K562 (cell line): ENCODE measurements around the gene CCSER1. TPM values are rescaled to one million over a fixed set of nuclear protein-coding genes. Genes with fewer than 3 reads are reported as not detected.

Experiments
- ATAC-seq: fragments of 200-7000 bp; cut with Tn5 transposase; 3 replicates; pipeline ENCODE4 v1.9.1; 2020; ENCODE audit warnings: moderate library complexity
- BruUV-seq: library from RNA; stranded (reverse); fragments of 400-500 nt; replicated peaks from 2 replicates; lab custom pipeline; 2021; lab: Mats Ljungman, UMichigan
- CTCF ChIA-PET: fragments of 300-600 bp; formaldehyde crosslinking; extraction: SDS; loops from one replicate; lab custom pipeline; 2021; ENCODE audit warnings: low intra/inter-chr PET ratio; lab: Yijun Ruan, JAX
- POLR2A ChIA-PET: fragments of 300-600, 350-650 bp; sonication (Branson Sonifier 250); formaldehyde crosslinking; extraction: SDS; loops from one replicate; lab custom pipeline; 2021; ENCODE audit warnings: antibody characterized with exemption, inconsistent platforms; lab: Yijun Ruan, JAX
- DNase-seq, 4 experiments: peaks; one replicate each; pipeline versions ENCODE4 v3.0.0 to v3.0.0-alpha.2; 2011 to 2018; ENCODE audit warnings: low spot score in 3 of 4, mixed read lengths in 3 of 4; ENCODE audit errors: extremely low read depth in 1 of 4
- FAIRE-seq: peaks from 2 replicates; lab custom pipeline; 2011; peaks lifted over from hg19 to GRCh38; lab: Jason Lieb, UNC
- H2AFZ ChIP-seq: 2 replicates; pipeline ENCODE4 v1.6.0; 2011; ENCODE audit warnings: low read depth, low read length, control low read depth, inconsistent platforms
- H3K27ac ChIP-seq: fragments of 200-600 bp; 3 replicates; pipeline ENCODE4 v1.8.0; 2011; ENCODE audit warnings: low read depth, mild to moderate bottlenecking, control low read depth, inconsistent platforms, low read length, moderate library complexity, mixed read lengths; ENCODE audit errors: extremely low read depth
- H3K27me3 ChIP-seq, 2 experiments: fragments of 300-600 bp in 1 of 2; 2 replicates in 1 of 2; 3 replicates in 1 of 2; pipeline versions ENCODE4 v1.6.0 to v1.8.0; 2011; ENCODE audit warnings: inconsistent platforms in 2 of 2, low read length in 2 of 2, mild to moderate bottlenecking in 1 of 2, mixed read lengths in 1 of 2, moderate library complexity in 1 of 2; ENCODE audit not compliant: control insufficient read depth in 2 of 2, insufficient read depth in 2 of 2
- H3K36me3 ChIP-seq: fragments of 300-600 bp; 3 replicates; pipeline ENCODE4 v1.8.0; 2011; ENCODE audit warnings: mild to moderate bottlenecking, low read length, inconsistent platforms; ENCODE audit not compliant: control insufficient read depth, insufficient read depth
- H3K4me1 ChIP-seq, 2 experiments: fragments of 200-600 bp in 1 of 2; replicated peaks in 1 of 2; 2 replicates in 1 of 2; 3 replicates in 1 of 2; pipeline versions ENCODE4 v1.5.1 to v1.8.0; 2011; ENCODE audit warnings: inconsistent platforms in 2 of 2, low read length in 2 of 2, mild to moderate bottlenecking in 1 of 2, mixed read lengths in 1 of 2, moderate library complexity in 1 of 2; ENCODE audit not compliant: control insufficient read depth in 2 of 2, insufficient read depth in 2 of 2
- H3K4me2 ChIP-seq: 2 replicates; pipeline ENCODE4 v1.6.1; 2011; ENCODE audit warnings: low read length, control low read depth, inconsistent platforms, mixed read lengths; ENCODE audit not compliant: insufficient read depth
- H3K4me3 ChIP-seq: fragments of 200-600 bp; sonication (generic), shearing (Covaris generic); 2 replicates; pipeline ENCODE4 v1.5.1; 2016; ENCODE audit warnings: control low read depth, inconsistent platforms
- H3K79me2 ChIP-seq: fragments of 200-600 bp; 3 replicates; pipeline ENCODE4 v1.8.0; 2011; ENCODE audit warnings: low read length, inconsistent platforms; ENCODE audit not compliant: control insufficient read depth, insufficient read depth
- H3K9ac ChIP-seq, 2 experiments: 2 replicates each; pipeline versions ENCODE4 v1.6.0 to v1.6.1; 2011; ENCODE audit warnings: low read depth in 2 of 2, low read length in 2 of 2, control low read depth in 1 of 2, inconsistent platforms in 1 of 2, mild to moderate bottlenecking in 1 of 2, mixed read lengths in 1 of 2; ENCODE audit not compliant: insufficient read depth in 1 of 2
- H3K9me1 ChIP-seq: one replicate; pipeline ENCODE4 v1.6.0; 2011; ENCODE audit warnings: inconsistent platforms, mild to moderate bottlenecking, low read length, moderate library complexity; ENCODE audit not compliant: control insufficient read depth, insufficient read depth
- H3K9me3 ChIP-seq: replicated peaks from 2 replicates; pipeline ENCODE4 v1.5.1; 2011; ENCODE audit warnings: low read depth, low read length, inconsistent platforms; ENCODE audit not compliant: control insufficient read depth, insufficient read depth
- H4K20me1 ChIP-seq: replicated peaks from 2 replicates; pipeline ENCODE4 v1.6.1; 2011; ENCODE audit warnings: low read length, inconsistent platforms, mixed read lengths; ENCODE audit not compliant: control insufficient read depth, insufficient read depth
- FOXK1 ChIP-seq: sonication (generic); formaldehyde crosslinking; IDR thresholded peaks from 2 replicates; pipeline ENCODE4 v1.8.0; 2022; ENCODE audit warnings: missing genetic modification reagents, mild to moderate bottlenecking, borderline replicate concordance
- L3MBTL2 ChIP-seq: fragments of 450-650 bp; IDR thresholded peaks from 2 replicates; pipeline ENCODE4 v1.6.1; 2016; ENCODE audit warnings: mild to moderate bottlenecking, moderate library complexity
- OTX1 ChIP-seq: fragments of 450-650 bp; formaldehyde crosslinking; IDR thresholded peaks from 2 replicates; pipeline ENCODE4 v1.4.0; 2022; ENCODE audit warnings: mild to moderate bottlenecking
- PHF21A ChIP-seq: fragments of 450-650 bp; IDR thresholded peaks from 2 replicates; pipeline ENCODE4 v1.6.1; 2017; ENCODE audit warnings: low read depth, borderline replicate concordance
- PYGO2 ChIP-seq: fragments of 450-650 bp; IDR thresholded peaks from 2 replicates; pipeline ENCODE4 v1.6.1; 2016; ENCODE audit warnings: mild to moderate bottlenecking, missing genetic modification characterization, moderate library complexity, missing compliant biosample characterization
- SMAD3 ChIP-seq: fragments of 450-650 bp; formaldehyde crosslinking; conservative IDR thresholded peaks from 2 replicates; pipeline ENCODE4 v1.4.0; 2020; ENCODE audit warnings: mild to moderate bottlenecking
- ZNF224 ChIP-seq: sonication (generic); formaldehyde crosslinking; IDR thresholded peaks from 2 replicates; pipeline ENCODE4 v1.8.0; 2022; ENCODE audit warnings: mild to moderate bottlenecking, missing genetic modification reagents
- WGBS: fragments of 100-300 bp; shearing (Covaris generic); methylation state at CpG from one replicate; pipeline ENCODE4 v1.1.6; 2016; ENCODE audit warnings: low coverage, mixed read lengths; ENCODE audit not compliant: insufficient coverage; ENCODE audit errors: missing lambda C conversion rate; 5-methylcytosine and 5-hydroxymethylcytosine counted together
- in situ Hi-C: fragments of 300-500 bp; cut with MboI; formaldehyde crosslinking; loops from 4 replicates; pipeline ENCODE4 v1.15.0; 2018; ENCODE audit warnings: inconsistent platforms, mixed read lengths
- intact Hi-C: fragments of 100-400 bp; cut with micrococcal nuclease; formaldehyde crosslinking; loops from 2 replicates; pipeline ENCODE4 v1.14.2; 2022
- polyA plus RNA-seq, 8 experiments: library from polyadenylated mRNA; depleted of rRNA in 4 of 8; stranded (reverse) in 5 of 8; unstranded in 3 of 8; fragments of >200 nt; fragmentation: Nextera tagmentation in 2 of 8; fragmentation: Illumina TruSeq in 1 of 8; extraction: Ambion mirVana in 2 of 8; extraction: Trizol in 1 of 8; gene quantifications; 2 replicates each; pipeline versions ENCODE4 v1.2.1 to v1.2.3, GENCODE V29; 2011 to 2014; ENCODE audit warnings: inconsistent platforms in 1 of 8, missing spikeins in 1 of 8
- total RNA-seq, 7 experiments: library from RNA; depleted of rRNA in 6 of 7; stranded (reverse); fragments of >200 nt in 6 of 7; fragmentation: Illumina TruSeq in 2 of 7; extraction: Trizol in 2 of 7; gene quantifications; 2 replicates each; pipeline versions ENCODE4 v1.2.1 to v1.2.3, GENCODE V29; 2011 to 2021; ENCODE audit warnings: low replicate concordance in 1 of 7
- TF ChIP-seq, protein P1 (sequence below): fragments of 250-450 bp; sonication (Bioruptor Pico); IDR thresholded peaks from 2 replicates; pipeline ENCODE4 v1.4.0; 2020; ENCODE audit warnings: mild to moderate bottlenecking, moderate library complexity, borderline replicate concordance
- TF ChIP-seq, protein P2 (sequence below): sonication (generic); formaldehyde crosslinking; IDR thresholded peaks from 2 replicates; pipeline ENCODE4 v1.8.1; 2023; ENCODE audit warnings: mild to moderate bottlenecking, missing genetic modification reagents
- TF ChIP-seq, protein P3 (sequence below): fragments of 450-650 bp; IDR thresholded peaks from 2 replicates; pipeline ENCODE4 v1.6.1; 2017; ENCODE audit warnings: mild to moderate bottlenecking, moderate library complexity

Gene CCSER1
- total and polyA plus RNA-seq, 9 of the 15 experiments (the other 6 are each of a cell fraction or from before 2014, with no cell fraction given) = not detected

GRCh38 chr4:90643156-90643555 is 516.0 kb downstream of the CCSER1 start:
- intact Hi-C loops (no loop called here), in situ Hi-C loops (no loop called here)
- H3K36me3 ChIP-seq = no peaks in the 10 kb centered on the region
- H3K9ac ChIP-seq = no peak overlapping the region
- H3K27me3 ChIP-seq = no peaks in the 10 kb centered on the region
- 0% methylated on average over 1 of the region's 1 CpG for WGBS
- no peaks in the 10 kb centered on the region for H3K9me3 ChIP-seq
- FAIRE-seq = no peak
- no peaks in the 10 kb centered on the region for H4K20me1 ChIP-seq
- no peaks in the 10 kb centered on the region for H3K4me1 ChIP-seq
- POLR2A ChIA-PET = no interaction called here
- BruUV-seq = no TSS peak
- no peak for ATAC-seq
- CTCF ChIA-PET = no interaction called here
- no peak for DNase-seq
- no peak overlapping the region for H3K4me3 ChIP-seq
- H3K79me2 ChIP-seq = no peaks in the 10 kb centered on the region
- H3K9me1 ChIP-seq = no peaks in the 10 kb centered on the region
- TF ChIP-seq, protein P1, sequence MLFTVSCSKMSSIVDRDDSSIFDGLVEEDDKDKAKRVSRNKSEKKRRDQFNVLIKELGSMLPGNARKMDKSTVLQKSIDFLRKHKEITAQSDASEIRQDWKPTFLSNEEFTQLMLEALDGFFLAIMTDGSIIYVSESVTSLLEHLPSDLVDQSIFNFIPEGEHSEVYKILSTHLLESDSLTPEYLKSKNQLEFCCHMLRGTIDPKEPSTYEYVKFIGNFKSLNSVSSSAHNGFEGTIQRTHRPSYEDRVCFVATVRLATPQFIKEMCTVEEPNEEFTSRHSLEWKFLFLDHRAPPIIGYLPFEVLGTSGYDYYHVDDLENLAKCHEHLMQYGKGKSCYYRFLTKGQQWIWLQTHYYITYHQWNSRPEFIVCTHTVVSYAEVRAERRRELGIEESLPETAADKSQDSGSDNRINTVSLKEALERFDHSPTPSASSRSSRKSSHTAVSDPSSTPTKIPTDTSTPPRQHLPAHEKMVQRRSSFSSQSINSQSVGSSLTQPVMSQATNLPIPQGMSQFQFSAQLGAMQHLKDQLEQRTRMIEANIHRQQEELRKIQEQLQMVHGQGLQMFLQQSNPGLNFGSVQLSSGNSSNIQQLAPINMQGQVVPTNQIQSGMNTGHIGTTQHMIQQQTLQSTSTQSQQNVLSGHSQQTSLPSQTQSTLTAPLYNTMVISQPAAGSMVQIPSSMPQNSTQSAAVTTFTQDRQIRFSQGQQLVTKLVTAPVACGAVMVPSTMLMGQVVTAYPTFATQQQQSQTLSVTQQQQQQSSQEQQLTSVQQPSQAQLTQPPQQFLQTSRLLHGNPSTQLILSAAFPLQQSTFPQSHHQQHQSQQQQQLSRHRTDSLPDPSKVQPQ (CRISPR knock-in tag) = no peak
- TF ChIP-seq FOXK1 (CRISPR knock-in tag) (no peak), PHF21A (no peak), SMAD3 (no peak), PYGO2 (tag) (no peak), L3MBTL2 (no peak), OTX1 (no peak), ZNF224 (CRISPR knock-in tag) (no peak)
- TF ChIP-seq, protein P2, sequence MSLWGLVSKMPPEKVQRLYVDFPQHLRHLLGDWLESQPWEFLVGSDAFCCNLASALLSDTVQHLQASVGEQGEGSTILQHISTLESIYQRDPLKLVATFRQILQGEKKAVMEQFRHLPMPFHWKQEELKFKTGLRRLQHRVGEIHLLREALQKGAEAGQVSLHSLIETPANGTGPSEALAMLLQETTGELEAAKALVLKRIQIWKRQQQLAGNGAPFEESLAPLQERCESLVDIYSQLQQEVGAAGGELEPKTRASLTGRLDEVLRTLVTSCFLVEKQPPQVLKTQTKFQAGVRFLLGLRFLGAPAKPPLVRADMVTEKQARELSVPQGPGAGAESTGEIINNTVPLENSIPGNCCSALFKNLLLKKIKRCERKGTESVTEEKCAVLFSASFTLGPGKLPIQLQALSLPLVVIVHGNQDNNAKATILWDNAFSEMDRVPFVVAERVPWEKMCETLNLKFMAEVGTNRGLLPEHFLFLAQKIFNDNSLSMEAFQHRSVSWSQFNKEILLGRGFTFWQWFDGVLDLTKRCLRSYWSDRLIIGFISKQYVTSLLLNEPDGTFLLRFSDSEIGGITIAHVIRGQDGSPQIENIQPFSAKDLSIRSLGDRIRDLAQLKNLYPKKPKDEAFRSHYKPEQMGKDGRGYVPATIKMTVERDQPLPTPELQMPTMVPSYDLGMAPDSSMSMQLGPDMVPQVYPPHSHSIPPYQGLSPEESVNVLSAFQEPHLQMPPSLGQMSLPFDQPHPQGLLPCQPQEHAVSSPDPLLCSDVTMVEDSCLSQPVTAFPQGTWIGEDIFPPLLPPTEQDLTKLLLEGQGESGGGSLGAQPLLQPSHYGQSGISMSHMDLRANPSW (CRISPR knock-in tag) = no peak
- TF ChIP-seq, protein P3, sequence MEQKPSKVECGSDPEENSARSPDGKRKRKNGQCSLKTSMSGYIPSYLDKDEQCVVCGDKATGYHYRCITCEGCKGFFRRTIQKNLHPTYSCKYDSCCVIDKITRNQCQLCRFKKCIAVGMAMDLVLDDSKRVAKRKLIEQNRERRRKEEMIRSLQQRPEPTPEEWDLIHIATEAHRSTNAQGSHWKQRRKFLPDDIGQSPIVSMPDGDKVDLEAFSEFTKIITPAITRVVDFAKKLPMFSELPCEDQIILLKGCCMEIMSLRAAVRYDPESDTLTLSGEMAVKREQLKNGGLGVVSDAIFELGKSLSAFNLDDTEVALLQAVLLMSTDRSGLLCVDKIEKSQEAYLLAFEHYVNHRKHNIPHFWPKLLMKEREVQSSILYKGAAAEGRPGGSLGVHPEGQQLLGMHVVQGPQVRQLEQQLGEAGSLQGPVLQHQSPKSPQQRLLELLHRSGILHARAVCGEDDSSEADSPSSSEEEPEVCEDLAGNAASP = no peak
- H3K4me2 ChIP-seq = no peak overlapping the region
- no peak overlapping the region for H2AFZ ChIP-seq
- H3K27ac ChIP-seq = no peak overlapping the region
